PFSK-1 (cell line): ENCODE results near the gene SCTR.

ENCODE experiments used
- FOXP2 ChIP-seq: optimal IDR thresholded peaks from 2 replicates; pipeline ENCODE3; 2011; ENCODE audit warnings: borderline replicate concordance, control low read depth, inconsistent platforms; ENCODE audit not compliant: insufficient read depth; ENCODE audit errors: extremely low read length, extremely low read depth
- POLR2AphosphoS5 ChIP-seq: IDR thresholded peaks from 2 replicates; pipeline ENCODE4 v1.6.1; 2012; ENCODE audit warnings: low read depth, mild to moderate bottlenecking, control low read depth, low read length, moderate library complexity
- SIN3A ChIP-seq: IDR thresholded peaks from 2 replicates; pipeline ENCODE4 v1.6.1; 2012; ENCODE audit warnings: mild to moderate bottlenecking, low read length, moderate library complexity, borderline replicate concordance; ENCODE audit not compliant: insufficient read depth
- TAF1 ChIP-seq: IDR thresholded peaks from 2 replicates; pipeline ENCODE4 v1.6.1; 2012; ENCODE audit warnings: low read length, control low read depth, borderline replicate concordance; ENCODE audit not compliant: insufficient read depth
- TF ChIP-seq, protein P1 (sequence below), 2 experiments: IDR thresholded peaks; 2 replicates each; pipeline versions ENCODE4 v1.6.1 to v1.8.0; 2011 to 2012; ENCODE audit warnings: low read depth in 2 of 2, low read length in 2 of 2, control low read depth in 1 of 2, inconsistent platforms in 1 of 2, mild to moderate bottlenecking in 1 of 2, moderate library complexity in 1 of 2; ENCODE audit not compliant: insufficient read depth in 1 of 2

SCTR gene

GRCh38 chr2:119512946-119513345 lies 11.3 kb downstream of the SCTR start:
- TF ChIP-seq TAF1 (no peak), SIN3A (no peak), FOXP2 (no peak), POLR2AphosphoS5 (no peak)
- TF ChIP-seq, protein P1, sequence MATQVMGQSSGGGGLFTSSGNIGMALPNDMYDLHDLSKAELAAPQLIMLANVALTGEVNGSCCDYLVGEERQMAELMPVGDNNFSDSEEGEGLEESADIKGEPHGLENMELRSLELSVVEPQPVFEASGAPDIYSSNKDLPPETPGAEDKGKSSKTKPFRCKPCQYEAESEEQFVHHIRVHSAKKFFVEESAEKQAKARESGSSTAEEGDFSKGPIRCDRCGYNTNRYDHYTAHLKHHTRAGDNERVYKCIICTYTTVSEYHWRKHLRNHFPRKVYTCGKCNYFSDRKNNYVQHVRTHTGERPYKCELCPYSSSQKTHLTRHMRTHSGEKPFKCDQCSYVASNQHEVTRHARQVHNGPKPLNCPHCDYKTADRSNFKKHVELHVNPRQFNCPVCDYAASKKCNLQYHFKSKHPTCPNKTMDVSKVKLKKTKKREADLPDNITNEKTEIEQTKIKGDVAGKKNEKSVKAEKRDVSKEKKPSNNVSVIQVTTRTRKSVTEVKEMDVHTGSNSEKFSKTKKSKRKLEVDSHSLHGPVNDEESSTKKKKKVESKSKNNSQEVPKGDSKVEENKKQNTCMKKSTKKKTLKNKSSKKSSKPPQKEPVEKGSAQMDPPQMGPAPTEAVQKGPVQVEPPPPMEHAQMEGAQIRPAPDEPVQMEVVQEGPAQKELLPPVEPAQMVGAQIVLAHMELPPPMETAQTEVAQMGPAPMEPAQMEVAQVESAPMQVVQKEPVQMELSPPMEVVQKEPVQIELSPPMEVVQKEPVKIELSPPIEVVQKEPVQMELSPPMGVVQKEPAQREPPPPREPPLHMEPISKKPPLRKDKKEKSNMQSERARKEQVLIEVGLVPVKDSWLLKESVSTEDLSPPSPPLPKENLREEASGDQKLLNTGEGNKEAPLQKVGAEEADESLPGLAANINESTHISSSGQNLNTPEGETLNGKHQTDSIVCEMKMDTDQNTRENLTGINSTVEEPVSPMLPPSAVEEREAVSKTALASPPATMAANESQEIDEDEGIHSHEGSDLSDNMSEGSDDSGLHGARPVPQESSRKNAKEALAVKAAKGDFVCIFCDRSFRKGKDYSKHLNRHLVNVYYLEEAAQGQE (IDR thresholded peaks at IDR 0.05; ENCODE audit: insufficient read depth in 1 of 2, low read depth in 2 of 2, low read length in 2 of 2), result no peak

GRCh38 chr2:119511989-119512388 lies 12.3 kb downstream of the SCTR start:
- TF ChIP-seq SIN3A (no peak), TAF1 (no peak), FOXP2 (no peak), POLR2AphosphoS5 (no peak)
- TF ChIP-seq, protein P1 (IDR thresholded peaks at IDR 0.05; ENCODE audit: insufficient read depth in 1 of 2, low read depth in 2 of 2, low read length in 2 of 2), result no peak

- TF ChIP-seq SIN3A (no peak), TAF1 (no peak), FOXP2 (no peak), POLR2AphosphoS5 (no peak)
- TF ChIP-seq, protein P1 (IDR thresholded peaks at IDR 0.05; ENCODE audit: insufficient read depth in 1 of 2, low read depth in 2 of 2, low read length in 2 of 2), result no peak
Observed at GRCh38 chr2:119508756-119509155, 15.5 kb downstream of the SCTR start.

- TF ChIP-seq FOXP2 (no peak), SIN3A (no peak), POLR2AphosphoS5 (no peak), TAF1 (no peak)
- TF ChIP-seq, protein P1 (IDR thresholded peaks at IDR 0.05; ENCODE audit: insufficient read depth in 1 of 2, low read depth in 2 of 2, low read length in 2 of 2), result no peak
Observed at GRCh38 chr2:119496682-119497081, 27.6 kb downstream of the SCTR start.

DNA sequence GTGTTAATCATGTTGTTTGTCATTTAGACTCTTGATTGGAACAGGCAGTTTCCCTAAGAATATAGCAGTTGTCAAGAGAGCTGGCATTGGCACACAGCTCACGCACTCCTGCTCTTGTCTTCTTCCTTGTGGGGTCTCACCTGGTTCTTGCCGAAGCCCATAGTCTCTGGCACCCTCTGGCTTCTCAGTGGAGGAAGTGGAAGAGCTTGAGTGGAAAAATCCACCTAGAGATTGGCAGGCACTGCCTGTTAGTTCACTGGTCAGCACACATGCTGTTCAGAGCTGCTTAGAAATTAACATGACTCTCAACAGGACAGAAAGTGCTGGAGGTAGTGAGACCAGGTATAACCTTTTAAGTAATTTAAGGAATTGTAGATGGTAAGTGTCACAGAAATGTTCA lies 28.3 kb downstream of the SCTR start:
- TF ChIP-seq, protein P1 (IDR thresholded peaks at IDR 0.05; ENCODE audit: insufficient read depth in 1 of 2, low read depth in 2 of 2, low read length in 2 of 2), result no peak
- TF ChIP-seq POLR2AphosphoS5 (no peak), SIN3A (no peak), TAF1 (no peak), FOXP2 (no peak)
